HepG2 (cell line): Measurements from ENCODE around the gene CIB1.

Experiments
- NCOA5 ChIP-seq: sonication (generic); formaldehyde crosslinking; IDR thresholded peaks from 2 replicates; pipeline ENCODE4 v1.4.0; 2020; ENCODE audit warnings: missing genetic modification reagents
- NFYB ChIP-seq: sonication (generic); formaldehyde crosslinking; IDR thresholded peaks from 2 replicates; pipeline ENCODE4 v1.4.0; 2020; ENCODE audit warnings: missing genetic modification reagents
- PRDM4 ChIP-seq: sonication (generic); formaldehyde crosslinking; IDR thresholded peaks from 2 replicates; pipeline ENCODE4 v1.9.0; 2021; ENCODE audit warnings: missing genetic modification reagents, borderline replicate concordance
- ZNF280B ChIP-seq: sonication (generic); formaldehyde crosslinking; IDR thresholded peaks from 2 replicates; pipeline ENCODE4 v1.5.0; 2020; ENCODE audit warnings: missing genetic modification reagents, mild to moderate bottlenecking, borderline replicate concordance
- ZNF614 ChIP-seq: IDR thresholded peaks from 2 replicates; pipeline ENCODE4 v1.6.1; 2018; ENCODE audit warnings: missing biosample characterization, missing genetic modification reagents, inconsistent platforms, borderline replicate concordance

GRCh38 chr15:90248789-90249202, 15.1 kb upstream of the CIB1 start:
- no peak for TF ChIP-seq ZNF280B (CRISPR knock-in tag)
- no peak for TF ChIP-seq NFYB (CRISPR knock-in tag)
- no peak for TF ChIP-seq NCOA5 (CRISPR knock-in tag)
- TF ChIP-seq PRDM4 (CRISPR knock-in tag), result no peak
- TF ChIP-seq ZNF614 (CRISPR knock-in tag), result no peak
